GM12891 (cell line): ENCODE results near the gene PLIN4.
"Not testable (repeated sequence)": the region's sequence is repeated elsewhere in the genome, so short reads cannot be mapped to it uniquely, and the experiment has no call there.

ENCODE experiments used
- PAX5 ChIP-seq: IDR thresholded peaks from 2 replicates; pipeline ENCODE4 v1.6.1; 2011; ENCODE audit warnings: low read length, moderate library complexity, mild to moderate bottlenecking; ENCODE audit not compliant: insufficient read depth, severe bottlenecking
- POLR2A ChIP-seq: IDR thresholded peaks from 2 replicates; pipeline ENCODE4 v1.6.1; 2011; ENCODE audit warnings: low read depth, low read length, control low read depth
- POLR2AphosphoS5 ChIP-seq: IDR thresholded peaks from 2 replicates; pipeline ENCODE4 v1.6.1; 2011; ENCODE audit warnings: low read depth, low read length, control low read depth
- POU2F2 ChIP-seq: IDR thresholded peaks from 2 replicates; pipeline ENCODE4 v1.6.1; 2011; ENCODE audit warnings: low read depth, mild to moderate bottlenecking, control low read depth, low read length, moderate library complexity
- SPI1 ChIP-seq: IDR thresholded peaks from 2 replicates; pipeline ENCODE4 v1.6.1; 2011; ENCODE audit warnings: low read depth, low read length, control low read depth
- TAF1 ChIP-seq: IDR thresholded peaks from 2 replicates; pipeline ENCODE4 v1.6.1; 2011; ENCODE audit warnings: low read depth, low read length, control low read depth

- TF ChIP-seq POLR2A, POLR2AphosphoS5, TAF1, PAX5, SPI1, POU2F2: not testable (repeated sequence)
Observed at GRCh38 chr19:4563562-4563961, 45.3 kb upstream of the PLIN4 start.
